Dermis microvascular lymphatic vessel endothelial cell (primary cell): Measurements from ENCODE around the gene SFTPB. TPM values are rescaled to one million over a fixed set of nuclear protein-coding genes. Genes with fewer than 3 reads are reported as not detected.
A peak's percentile ranks its signal among the peaks of the same experiment; 100 is the strongest.
"Not testable (repeated sequence)": the region's sequence is repeated elsewhere in the genome, so short reads cannot be mapped to it uniquely, and the experiment has no call there.

Source experiments
- DNase-seq, 2 donors: peaks; one replicate each; pipeline versions ENCODE4 v3.0.0 to v3.0.0-alpha.2; 2010; ENCODE audit warnings: low read depth in 2 of 2
- total RNA-seq: library from RNA; depleted of rRNA; stranded (reverse); fragments of >200 nt; gene quantifications from 2 replicates; pipeline ENCODE4 v1.2.1, GENCODE V29; 2014

SFTPB gene
- total RNA-seq, 1 donor from 2014 or later, result not detected

GRCh38 chr2:85678377-85678776, 10.4 kb upstream of the SFTPB start:
- DNase-seq, result no peak

GRCh38 chr2:85675866-85676548, 8.0 kb upstream of the SFTPB start:
- DNase-seq, result no peak

GRCh38 chr2:85675427-85675826, 7.4 kb upstream of the SFTPB start:
- DNase-seq, result no peak

- no peak for DNase-seq
Observed at GRCh38 chr2:85674417-85674816, 6.4 kb upstream of the SFTPB start.

- DNase-seq, result no peak
Observed at GRCh38 chr2:85673716-85674375, 5.8 kb upstream of the SFTPB start.

GRCh38 chr2:85672456-85672855, 4.5 kb upstream of the SFTPB start:
- DNase-seq, result no peak

GRCh38 chr2:85670416-85670815, 2.4 kb upstream of the SFTPB start:
- not testable (repeated sequence) for DNase-seq

GRCh38 chr2:85669549-85669948, 1.6 kb upstream of the SFTPB start:
- DNase-seq, result no peak

GRCh38 chr2:85668857-85669142, 801 bp upstream of the SFTPB start:
- DNase-seq, result no peak

GRCh38 chr2:85667561-85668008, 414 bp downstream of the SFTPB start:
- no peak for DNase-seq

- no peak for DNase-seq
Observed at GRCh38 chr2:85666435-85667316, 1.3 kb downstream of the SFTPB start.

GRCh38 chr2:85666016-85666415, 2.0 kb downstream of the SFTPB start:
- no peak for DNase-seq

GRCh38 chr2:85665264-85665937, 2.6 kb downstream of the SFTPB start:
- no peak for DNase-seq

GRCh38 chr2:85663594-85664565, 4.1 kb downstream of the SFTPB start:
- DNase-seq, result no peak

GRCh38 chr2:85662899-85663593, 5.0 kb downstream of the SFTPB start:
- peak in 1 of 2 donors; percentile 85 for DNase-seq

- DNase-seq, result peak in 1 of 2 donors; percentile 15
Observed at GRCh38 chr2:85661139-85661858, 6.7 kb downstream of the SFTPB start.

- no peak for DNase-seq
Observed at GRCh38 chr2:85660725-85661124, 7.3 kb downstream of the SFTPB start.

- DNase-seq, result not testable (repeated sequence)
Observed at GRCh38 chr2:85660301-85660700, 7.7 kb downstream of the SFTPB start.

GRCh38 chr2:85659324-85659981, 8.5 kb downstream of the SFTPB start:
- DNase-seq, result no peak
